ENCODE data around the gene CDH4. TPM values are rescaled to one million over a fixed set of nuclear protein-coding genes. Genes with fewer than 3 reads are reported as not detected.

CDH4 gene
- total RNA-seq, 3 donors from 2014 or later (not counting 1 experiment from before 2014, with no cell fraction given): 0.18 TPM; not detected in 2

DNA sequence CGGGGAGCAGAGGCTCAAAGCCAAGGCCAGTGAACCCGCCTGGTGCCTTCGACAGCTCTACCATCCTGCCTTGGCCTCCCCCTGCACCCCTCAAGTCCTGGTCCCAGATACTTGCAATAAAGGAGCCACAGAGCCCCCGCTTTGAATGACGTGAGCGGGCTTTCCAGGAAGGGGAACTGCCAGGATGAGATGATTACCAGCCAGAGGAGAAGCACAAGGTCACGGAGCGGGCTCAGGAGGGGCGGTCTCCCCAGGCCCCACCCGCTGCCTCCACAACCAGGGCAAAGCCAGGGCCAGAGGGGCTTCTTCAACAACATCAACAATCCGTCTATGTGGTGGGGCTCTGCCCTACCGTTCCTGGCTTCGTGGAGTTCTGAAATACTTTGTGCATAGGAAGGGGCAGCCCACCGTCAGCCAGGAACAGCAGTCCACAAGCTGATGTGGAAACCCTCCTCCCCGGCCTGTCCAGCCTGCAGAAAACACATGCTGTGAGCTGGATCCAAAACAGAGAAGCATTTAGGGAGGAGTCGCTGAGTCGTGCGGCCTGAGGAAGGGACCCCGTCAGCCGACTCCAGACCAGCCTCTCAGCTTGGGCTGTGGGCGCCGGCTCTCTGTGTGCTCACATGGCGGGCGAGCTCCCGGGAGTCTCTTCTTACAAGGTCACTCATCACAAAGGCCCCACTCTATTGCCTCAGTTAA is 392.5 kb downstream of the CDH4 start:
- DNase-seq: no peak
- Histone ChIP-seq H3K36me3 (ENCODE audit: control insufficient read depth, insufficient read depth, low read length) (no peaks in the 10 kb centered on the region), H3K27ac (ENCODE audit: low read length) (no peak overlapping the region), H3K27me3 (ENCODE audit: control insufficient read depth, insufficient read depth, low read length) (no peaks in the 10 kb centered on the region), H3K4me3 (ENCODE audit: low read length) (no peak overlapping the region), H3K4me1 (ENCODE audit: control insufficient read depth, insufficient read depth, low read length) (no peaks in the 10 kb centered on the region), H3K9me3 (ENCODE audit: control insufficient read depth, insufficient read depth, low read length) (peaks cover 13% of the 10 kb centered on the region)
- H3K4me1 Mint-ChIP-seq: no peaks in the 10 kb centered on the region
- H3K27ac Mint-ChIP-seq: no peak overlapping the region
- 83% methylated on average over 25 of the region's 25 CpGs for WGBS (ENCODE audit: insufficient coverage)
- H3K4me3 Mint-ChIP-seq: no peak overlapping the region
- H3K36me3 Mint-ChIP-seq: no peaks in the 10 kb centered on the region
- ATAC-seq: no peak
- no peaks in the 10 kb centered on the region for H3K27me3 Mint-ChIP-seq (ENCODE audit: low read depth in 2 of 2)
- no peaks in the 10 kb centered on the region for H3K9me3 Mint-ChIP-seq
- TF ChIP-seq, protein P1, sequence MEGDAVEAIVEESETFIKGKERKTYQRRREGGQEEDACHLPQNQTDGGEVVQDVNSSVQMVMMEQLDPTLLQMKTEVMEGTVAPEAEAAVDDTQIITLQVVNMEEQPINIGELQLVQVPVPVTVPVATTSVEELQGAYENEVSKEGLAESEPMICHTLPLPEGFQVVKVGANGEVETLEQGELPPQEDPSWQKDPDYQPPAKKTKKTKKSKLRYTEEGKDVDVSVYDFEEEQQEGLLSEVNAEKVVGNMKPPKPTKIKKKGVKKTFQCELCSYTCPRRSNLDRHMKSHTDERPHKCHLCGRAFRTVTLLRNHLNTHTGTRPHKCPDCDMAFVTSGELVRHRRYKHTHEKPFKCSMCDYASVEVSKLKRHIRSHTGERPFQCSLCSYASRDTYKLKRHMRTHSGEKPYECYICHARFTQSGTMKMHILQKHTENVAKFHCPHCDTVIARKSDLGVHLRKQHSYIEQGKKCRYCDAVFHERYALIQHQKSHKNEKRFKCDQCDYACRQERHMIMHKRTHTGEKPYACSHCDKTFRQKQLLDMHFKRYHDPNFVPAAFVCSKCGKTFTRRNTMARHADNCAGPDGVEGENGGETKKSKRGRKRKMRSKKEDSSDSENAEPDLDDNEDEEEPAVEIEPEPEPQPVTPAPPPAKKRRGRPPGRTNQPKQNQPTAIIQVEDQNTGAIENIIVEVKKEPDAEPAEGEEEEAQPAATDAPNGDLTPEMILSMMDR (IDR thresholded peaks at IDR 0.05): no peak
- intact Hi-C loops (cut with micrococcal nuclease): no loop called here

DNA sequence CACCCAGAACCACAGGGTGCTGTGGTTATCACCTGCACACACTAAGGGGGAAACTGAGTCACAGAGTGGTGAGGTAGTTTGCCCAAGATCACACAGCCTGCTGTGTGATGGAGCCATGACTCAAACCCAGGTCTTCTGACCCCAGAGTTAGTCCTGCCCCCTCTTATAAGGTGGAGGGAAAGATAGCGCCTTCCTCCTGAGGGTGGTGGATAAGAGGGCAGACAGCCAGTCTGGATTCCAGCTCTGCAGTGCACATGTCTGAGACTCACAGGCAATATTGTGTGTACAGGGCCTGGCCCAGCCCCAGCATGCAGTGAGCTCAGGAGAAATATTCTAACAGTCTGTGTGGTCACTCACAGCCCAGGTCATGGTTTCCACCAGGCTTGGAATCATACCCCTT is 393.7 kb downstream of the CDH4 start:
- H3K4me1 ChIP-seq (ENCODE audit: control insufficient read depth, insufficient read depth, low read length): no peaks in the 10 kb centered on the region
- intact Hi-C loops (cut with micrococcal nuclease): no loop called here
- H3K36me3 ChIP-seq (ENCODE audit: control insufficient read depth, insufficient read depth, low read length): no peaks in the 10 kb centered on the region
- Mint-ChIP-seq H3K36me3 (no peaks in the 10 kb centered on the region), H3K4me1 (no peaks in the 10 kb centered on the region), H3K4me3 (no peak overlapping the region), H3K9me3 (no peaks in the 10 kb centered on the region), H3K27ac (no peak overlapping the region), H3K27me3 (ENCODE audit: low read depth in 2 of 2) (no peaks in the 10 kb centered on the region)
- H3K27me3 ChIP-seq (ENCODE audit: control insufficient read depth, insufficient read depth, low read length): no peaks in the 10 kb centered on the region
- H3K4me3 ChIP-seq (ENCODE audit: low read length): no peak overlapping the region
- peaks cover 13% of the 10 kb centered on the region for H3K9me3 ChIP-seq (ENCODE audit: control insufficient read depth, insufficient read depth, low read length)
- 100% methylated on average over 1 of the region's 1 CpG for WGBS (ENCODE audit: insufficient coverage)
- TF ChIP-seq, protein P1 (IDR thresholded peaks at IDR 0.05): no peak
- no peak for DNase-seq
- ATAC-seq: no peak
- no peak overlapping the region for H3K27ac ChIP-seq (ENCODE audit: low read length)

DNA sequence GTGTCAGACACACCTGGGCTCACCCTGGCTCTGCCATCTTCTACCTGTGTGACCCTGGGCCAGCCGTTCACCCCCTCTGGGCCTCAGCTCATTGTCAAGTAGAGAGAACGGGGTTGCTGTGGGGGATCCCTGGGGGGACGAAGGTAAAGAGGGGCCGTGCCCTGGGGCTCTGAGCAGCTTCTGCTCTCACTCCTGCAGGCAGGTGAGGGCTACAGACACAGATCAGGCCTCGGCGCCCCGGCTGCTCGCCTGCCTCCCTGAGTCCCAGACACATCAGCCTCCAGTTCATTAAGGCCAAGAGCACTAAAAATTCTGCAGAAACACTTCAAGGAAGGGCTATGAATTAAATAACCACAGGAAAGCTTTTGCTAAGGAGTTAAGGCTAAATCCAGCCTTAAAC is 394.4 kb downstream of the CDH4 start:
- WGBS (ENCODE audit: insufficient coverage): 75% methylated on average over 8 of the region's 8 CpGs
- H3K4me1 Mint-ChIP-seq: no peaks in the 10 kb centered on the region
- H3K9me3 ChIP-seq (ENCODE audit: control insufficient read depth, insufficient read depth, low read length): peaks cover 15% of the 10 kb centered on the region
- H3K36me3 ChIP-seq (ENCODE audit: control insufficient read depth, insufficient read depth, low read length): no peaks in the 10 kb centered on the region
- H3K27me3 ChIP-seq (ENCODE audit: control insufficient read depth, insufficient read depth, low read length): no peaks in the 10 kb centered on the region
- no peak for ATAC-seq
- no peaks in the 10 kb centered on the region for H3K9me3 Mint-ChIP-seq
- no peaks in the 10 kb centered on the region for H3K36me3 Mint-ChIP-seq
- DNase-seq: no peak
- no peak overlapping the region for H3K27ac ChIP-seq (ENCODE audit: low read length)
- no peak overlapping the region for H3K4me3 Mint-ChIP-seq
- no peaks in the 10 kb centered on the region for H3K4me1 ChIP-seq (ENCODE audit: control insufficient read depth, insufficient read depth, low read length)
- no peak overlapping the region for H3K4me3 ChIP-seq (ENCODE audit: low read length)
- TF ChIP-seq, protein P1 (IDR thresholded peaks at IDR 0.05): no peak
- H3K27me3 Mint-ChIP-seq (ENCODE audit: low read depth in 2 of 2): no peaks in the 10 kb centered on the region
- H3K27ac Mint-ChIP-seq: no peak overlapping the region
- intact Hi-C loops (cut with micrococcal nuclease): no loop called here

DNA sequence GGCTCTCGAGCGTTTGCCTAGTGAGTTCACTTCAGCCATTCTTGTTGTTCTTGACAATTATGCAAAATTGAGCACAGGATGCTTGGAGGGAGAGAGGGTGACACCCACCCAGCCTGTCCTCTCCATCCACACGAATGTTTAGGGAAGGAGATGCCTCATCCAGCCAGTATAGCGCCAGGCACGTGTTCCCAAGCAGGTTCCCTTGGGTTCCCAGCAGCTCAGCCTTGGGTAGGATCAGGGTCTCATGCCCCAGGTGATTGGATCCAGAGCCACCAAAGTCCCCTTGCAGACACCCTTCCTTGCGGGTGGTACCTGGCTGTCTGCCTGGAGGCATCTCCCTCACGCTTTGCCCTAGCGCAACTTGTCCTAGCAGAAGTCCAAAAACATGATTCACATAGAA is 394.9 kb downstream of the CDH4 start:
- 87% methylated on average over 8 of the region's 8 CpGs for WGBS (ENCODE audit: insufficient coverage)

More for the DNA sequence above, 394.9 kb downstream of the CDH4 start:
- intact Hi-C loops (cut with micrococcal nuclease): no loop called here
- Mint-ChIP-seq H3K27me3 (ENCODE audit: low read depth in 2 of 2) (no peaks in the 10 kb centered on the region), H3K4me1 (no peaks in the 10 kb centered on the region), H3K9me3 (no peaks in the 10 kb centered on the region), H3K27ac (no peak overlapping the region), H3K4me3 (no peak overlapping the region), H3K36me3 (no peaks in the 10 kb centered on the region)
- ATAC-seq (no peak), DNase-seq (no peak)
- no peaks in the 10 kb centered on the region for H3K4me1 ChIP-seq (ENCODE audit: control insufficient read depth, insufficient read depth, low read length)
- H3K27me3 ChIP-seq (ENCODE audit: control insufficient read depth, insufficient read depth, low read length): no peaks in the 10 kb centered on the region
- H3K4me3 ChIP-seq (ENCODE audit: low read length): no peak overlapping the region
- H3K36me3 ChIP-seq (ENCODE audit: control insufficient read depth, insufficient read depth, low read length): no peaks in the 10 kb centered on the region
- TF ChIP-seq, protein P1 (IDR thresholded peaks at IDR 0.05): no peak
- H3K27ac ChIP-seq (ENCODE audit: low read length): no peak overlapping the region
- peaks cover 15% of the 10 kb centered on the region for H3K9me3 ChIP-seq (ENCODE audit: control insufficient read depth, insufficient read depth, low read length)
